AG10803 (cell line): ENCODE data around the gene ATP5PB.

ENCODE experiments used
- DNase-seq: peaks from one replicate; pipeline ENCODE4 v3.0.0; 2010; ENCODE audit warnings: low read depth
- H3K4me3 ChIP-seq: 2 replicates; pipeline ENCODE4 v1.5.1; 2011; ENCODE audit warnings: mild to moderate bottlenecking, low read length, control low read depth
- CTCF ChIP-seq: conservative IDR thresholded peaks from 2 replicates; pipeline ENCODE4 v1.5.1; 2011; ENCODE audit warnings: mild to moderate bottlenecking, low read length, control low read depth, inconsistent platforms

Gene ATP5PB

DNA sequence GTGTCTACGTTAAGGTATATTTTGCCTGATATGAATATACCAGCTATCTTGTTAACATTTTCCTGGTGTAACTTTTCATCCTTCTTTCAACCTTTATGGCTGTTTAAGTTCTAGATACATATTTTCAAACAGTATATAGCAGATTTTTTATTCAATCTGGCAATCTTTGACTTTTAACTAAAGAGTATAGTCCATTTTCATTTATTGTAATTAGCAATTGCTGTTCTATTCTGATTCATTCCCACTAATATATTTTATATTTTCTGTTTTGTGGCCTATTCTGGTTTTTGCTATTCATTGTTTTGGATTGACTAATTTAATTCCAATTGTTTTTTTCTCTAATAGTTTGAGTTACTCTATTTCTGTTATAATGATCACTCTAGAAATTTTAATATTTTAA, 17.2 kb downstream of the ATP5PB start:
- no peak for DNase-seq
- TF ChIP-seq CTCF, result no peak
- H3K4me3 ChIP-seq, result no peak overlapping the region

DNA sequence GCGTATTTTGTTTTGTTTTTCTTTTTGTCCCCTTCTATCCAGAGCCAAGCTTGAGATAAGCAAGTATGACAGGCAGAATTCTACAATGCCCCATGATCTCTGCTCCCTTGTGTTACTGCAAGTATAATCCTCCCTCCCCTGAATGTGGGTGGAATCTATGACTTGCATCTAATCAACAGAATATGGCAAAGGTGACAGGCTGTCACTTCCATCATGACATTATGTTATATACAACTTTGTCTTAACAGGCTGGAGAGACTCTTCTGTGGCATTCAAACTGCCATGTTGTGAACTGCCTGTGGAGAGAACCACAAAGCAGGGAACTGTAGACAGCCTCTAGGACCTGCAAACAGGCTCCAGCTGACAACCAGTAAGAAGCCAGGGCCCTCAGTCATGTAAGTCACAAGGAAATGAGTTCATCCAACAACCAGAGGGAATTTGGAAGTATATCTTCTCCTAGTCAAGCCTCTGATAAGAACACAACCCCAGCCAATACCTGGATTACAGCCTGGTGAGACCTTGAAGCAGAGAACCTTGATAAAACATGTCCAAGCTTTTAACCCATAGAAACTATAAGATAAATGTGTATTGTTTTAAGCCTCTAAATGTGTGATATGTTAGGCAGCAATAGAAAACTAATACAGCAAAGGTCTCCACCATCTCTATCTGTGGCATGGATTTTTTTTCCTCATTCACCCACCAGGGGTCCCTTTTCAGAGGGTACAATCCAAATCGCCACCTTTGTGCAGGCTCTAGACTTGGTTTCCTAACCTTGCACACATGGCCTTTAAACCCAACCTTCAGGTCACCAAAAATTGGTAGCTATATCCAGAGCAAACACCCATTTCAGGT, 18.8 kb downstream of the ATP5PB start:
- H3K4me3 ChIP-seq, result no peak overlapping the region
- no peak for TF ChIP-seq CTCF
- no peak for DNase-seq

DNA sequence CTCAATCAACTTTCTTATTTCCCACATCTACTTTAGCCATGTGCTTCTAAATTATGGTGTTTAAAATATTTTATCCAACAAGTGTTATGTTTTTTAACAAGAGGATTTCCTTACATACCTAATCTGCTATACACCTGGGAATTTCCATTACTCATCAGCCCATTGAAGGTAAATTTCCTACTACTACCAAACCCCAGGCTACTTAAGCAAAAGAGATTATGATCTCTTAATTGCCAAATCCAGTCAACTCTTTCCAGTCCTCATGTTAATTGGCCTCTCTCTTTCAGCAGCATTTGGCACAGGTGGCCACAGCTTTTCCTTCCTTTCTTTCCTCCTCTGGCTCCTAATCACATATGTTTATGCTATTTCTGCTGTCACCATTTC, 19.4 kb downstream of the ATP5PB start:
- TF ChIP-seq CTCF, result no peak
- no peak for DNase-seq
- H3K4me3 ChIP-seq, result no peak overlapping the region

- no peak for TF ChIP-seq CTCF
- no peak for DNase-seq
- H3K4me3 ChIP-seq, result no peak overlapping the region
Measured at GRCh38 chr1:111469539-111469938, 20.3 kb downstream of the ATP5PB start.

GRCh38 chr1:111470596-111470995, 21.3 kb downstream of the ATP5PB start:
- no peak for DNase-seq
- TF ChIP-seq CTCF, result no peak
- H3K4me3 ChIP-seq, result no peak overlapping the region

GRCh38 chr1:111471012-111471411, 21.7 kb downstream of the ATP5PB start:
- no peak overlapping the region for H3K4me3 ChIP-seq
- DNase-seq, result no peak
- TF ChIP-seq CTCF, result no peak

DNA sequence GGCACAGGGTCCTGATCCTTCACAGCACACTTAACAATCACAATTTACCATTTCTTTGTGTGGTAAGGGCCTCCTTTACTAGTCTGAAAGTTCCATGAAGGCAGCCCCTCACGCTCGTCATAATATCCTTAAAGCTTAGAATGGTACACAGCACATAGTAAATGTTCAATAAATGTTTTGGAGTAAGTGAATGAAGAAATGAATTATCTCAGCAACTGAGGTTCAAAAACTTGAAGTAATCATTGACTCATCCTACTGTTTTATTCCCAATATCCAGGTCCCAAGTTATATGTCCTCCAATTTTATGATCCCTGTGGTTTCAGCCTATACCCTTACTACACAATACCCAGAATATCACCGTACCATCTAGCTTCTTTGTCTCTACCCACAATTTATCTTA, 22.3 kb downstream of the ATP5PB start:
- no peak for TF ChIP-seq CTCF
- DNase-seq, result no peak
- no peak overlapping the region for H3K4me3 ChIP-seq
